HCT116 (cell line): ENCODE measurements around the gene SPRED1. TPM values are rescaled to one million over a fixed set of nuclear protein-coding genes. Genes with fewer than 3 reads are reported as not detected.

Experiments
- ATAC-seq: fragments of 200-7000 bp; cut with Tn5 transposase; 2 replicates; pipeline ENCODE4 v1.9.1; 2020; ENCODE audit warnings: mild to moderate bottlenecking, moderate library complexity
- BruUV-seq: library from RNA; stranded (reverse); fragments of 400-500 nt; replicated peaks from 2 replicates; lab custom pipeline; 2021; lab: Mats Ljungman, UMichigan
- CTCF ChIA-PET: fragments of 300-600 bp; sonication (Branson Sonifier 250); formaldehyde crosslinking; loops from one replicate; lab custom pipeline; 2021; ENCODE audit warnings: antibody characterized with exemption; lab: Charles Lee
- POLR2A ChIA-PET: fragments of 300-600, 350-600 bp; sonication (Branson Sonifier 250); formaldehyde crosslinking; loops from one replicate; lab custom pipeline; 2021; ENCODE audit warnings: antibody characterized with exemption; lab: Charles Lee
- RAD21 ChIA-PET, 2 experiments: fragments of 300-600 bp; sonication (Branson Sonifier 250); formaldehyde crosslinking; loops; one replicate each; lab custom pipeline; 2023; ENCODE audit warnings: low total read pairs in 2 of 2; ENCODE audit not compliant: uncharacterized antibody in 2 of 2, unreplicated experiment in 2 of 2, low non-redundant PET in 1 of 2; lab: Charles Lee
- DNase-seq: peaks from one replicate; pipeline ENCODE4 v3.0.0-alpha.2; 2010; ENCODE audit warnings: low read depth, low spot score
- H2AFZ ChIP-seq: fragments of 200-600 bp; shearing (Covaris generic), sonication (generic); 2 replicates; pipeline ENCODE4 v1.6.1; 2017; ENCODE audit warnings: low read depth, mixed run types, mixed read lengths, antibody characterized with exemption, low read length; ENCODE audit not compliant: poor library complexity, severe bottlenecking
- H3K27ac ChIP-seq: 2 replicates; pipeline ENCODE4 v1.5.1; 2012; ENCODE audit warnings: low read depth, low read length
- H3K27me3 ChIP-seq: fragments of 200-600 bp; sonication (generic); 2 replicates; pipeline ENCODE4 v1.6.1; 2016; ENCODE audit warnings: mixed run types, low read length, mixed read lengths; ENCODE audit not compliant: insufficient read depth
- H3K36me3 ChIP-seq, 2 experiments: fragments of 200-500 bp in 1 of 2; fragments of 200-600 bp in 1 of 2; sonication (Bioruptor generic) in 1 of 2; sonication (generic) in 1 of 2; 2 replicates each; pipeline versions ENCODE4 v1.5.1 to v1.6.1; 2014 to 2016; ENCODE audit warnings: low read length in 2 of 2, inconsistent platforms in 1 of 2, mixed read lengths in 1 of 2, mixed run types in 1 of 2; ENCODE audit not compliant: insufficient read depth in 2 of 2, control insufficient read depth in 1 of 2
- H3K4me1 ChIP-seq, 2 experiments: fragments of 200-600 bp in 1 of 2; sonication (generic) in 1 of 2; 2 replicates each; pipeline versions ENCODE4 v1.5.1 to v1.6.1; 2012 to 2017; ENCODE audit warnings: low read length in 2 of 2, inconsistent platforms in 1 of 2, mild to moderate bottlenecking in 1 of 2, mixed read lengths in 1 of 2, mixed run types in 1 of 2, moderate library complexity in 1 of 2; ENCODE audit not compliant: insufficient read depth in 2 of 2, control insufficient read depth in 1 of 2
- H3K4me2 ChIP-seq: fragments of 200-600 bp; sonication (generic); 2 replicates; pipeline ENCODE4 v1.6.1; 2017; ENCODE audit warnings: mixed run types, low read length, mixed read lengths
- H3K4me3 ChIP-seq, 2 experiments: fragments of 200-600 bp in 1 of 2; sonication (generic) in 1 of 2; replicated peaks in 1 of 2; 2 replicates each; pipeline ENCODE4 v1.5.1; 2011 to 2016; ENCODE audit warnings: low read length in 2 of 2, control low read depth in 1 of 2, low read depth in 1 of 2, mild to moderate bottlenecking in 1 of 2, mixed read lengths in 1 of 2, mixed run types in 1 of 2
- H3K79me2 ChIP-seq: fragments of 200-600 bp; sonication (generic); 2 replicates; pipeline ENCODE4 v1.6.1; 2017; ENCODE audit warnings: mild to moderate bottlenecking, mixed run types, low read length, moderate library complexity, mixed read lengths; ENCODE audit not compliant: insufficient read depth
- H3K9ac ChIP-seq: fragments of 200-600 bp; sonication (generic); 2 replicates; pipeline ENCODE4 v1.6.1; 2016; ENCODE audit warnings: low read length, mixed read lengths
- H3K9me2 ChIP-seq: fragments of 200-600 bp; sonication (generic), shearing (Covaris generic); 2 replicates; pipeline ENCODE4 v1.6.1; 2017; ENCODE audit warnings: mixed run types, mild to moderate bottlenecking, moderate library complexity; ENCODE audit not compliant: insufficient read depth
- H3K9me3 ChIP-seq, 2 experiments: fragments of 200-500 bp in 1 of 2; fragments of 200-600 bp in 1 of 2; sonication (Bioruptor generic) in 1 of 2; sonication (generic) in 1 of 2; 2 replicates each; pipeline ENCODE4 v1.6.1; 2014 to 2017; ENCODE audit warnings: low read length in 2 of 2, mixed read lengths in 2 of 2, inconsistent platforms in 1 of 2, low read depth in 1 of 2, mild to moderate bottlenecking in 1 of 2, mixed run types in 1 of 2, moderate library complexity in 1 of 2; ENCODE audit not compliant: control insufficient read depth in 1 of 2, insufficient read depth in 1 of 2
- H4K20me1 ChIP-seq: fragments of 200-600 bp; sonication (generic), shearing (Covaris generic); 2 replicates; pipeline ENCODE4 v1.6.1; 2017; ENCODE audit warnings: mixed run types, mild to moderate bottlenecking, moderate library complexity; ENCODE audit not compliant: insufficient read depth
- MAX ChIP-seq: IDR thresholded peaks from 2 replicates; pipeline ENCODE4 v1.6.1; 2012
- SIN3A ChIP-seq: IDR thresholded peaks from 2 replicates; pipeline ENCODE4 v1.6.1; 2012; ENCODE audit warnings: low read depth
- SRF ChIP-seq: IDR thresholded peaks from 2 replicates; pipeline ENCODE4 v1.6.1; 2012; ENCODE audit warnings: low read depth
- intact Hi-C: fragments of 100-400 bp; cut with micrococcal nuclease; formaldehyde crosslinking; loops from 2 replicates; pipeline ENCODE4 v1.10.0; 2022
- total RNA-seq: library from RNA; stranded (reverse); gene quantifications from one replicate; pipeline ENCODE4 v1.2.1, GENCODE V29; 2021; ENCODE audit not compliant: unreplicated experiment

The SPRED1 gene
- total RNA-seq, 1 experiment from 2014 or later, result 24.7 TPM

- ChIA-PET RAD21 (no interaction called here), POLR2A (no interaction called here)
- Histone ChIP-seq H3K9me3 (no peaks in the 10 kb centered on the region), H4K20me1 (peaks cover 4% of the 10 kb centered on the region; the same call in 1 of the 2 replicates), H3K9ac (no peak overlapping the region), H2AFZ (no peak overlapping the region), H3K4me3 (no peak overlapping the region)
- TF ChIP-seq SIN3A, result no peak
- TF ChIP-seq, all 23 proteins: peak for 0
- no peak for DNase-seq
- intact Hi-C loops, result no loop called here
- H3K27ac ChIP-seq, result no peak overlapping the region
- no peak for ATAC-seq
- H3K4me1 ChIP-seq, result no peaks in the 10 kb centered on the region
- peaks cover 55% of the 10 kb centered on the region for H3K79me2 ChIP-seq
- H3K36me3 ChIP-seq, result no peaks in the 10 kb centered on the region
- no peaks in the 10 kb centered on the region for H3K9me2 ChIP-seq
- BruUV-seq, result no TSS peak
- CTCF ChIA-PET, result no interaction called here
- no peaks in the 10 kb centered on the region for H3K27me3 ChIP-seq
- no peak overlapping the region for H3K4me2 ChIP-seq
Observed at GRCh38 chr15:38307251-38307650, 54.6 kb downstream of the SPRED1 start.

- BruUV-seq, result no TSS peak
- no peak overlapping the region for H3K27ac ChIP-seq
- no peaks in the 10 kb centered on the region for H3K27me3 ChIP-seq
- TF ChIP-seq SRF, result no peak
- TF ChIP-seq MAX, result no peak
- no peaks in the 10 kb centered on the region for H3K36me3 ChIP-seq
- ATAC-seq (no peak), DNase-seq (no peak)
- H3K9me2 ChIP-seq, result no peaks in the 10 kb centered on the region
- no peak overlapping the region for H3K4me3 ChIP-seq
- CTCF ChIA-PET, result no interaction called here
- peaks cover 59% of the 10 kb centered on the region for H3K79me2 ChIP-seq
- H2AFZ ChIP-seq, result no peak overlapping the region
- intact Hi-C loops, result no loop called here
- RAD21 ChIA-PET, result no interaction called here
- H3K4me1 ChIP-seq, result no peaks in the 10 kb centered on the region
- no peak overlapping the region for H3K4me2 ChIP-seq
- H4K20me1 ChIP-seq, result peaks cover 4% of the 10 kb centered on the region; the same call in 1 of the 2 replicates
- POLR2A ChIA-PET, result no interaction called here
- H3K9me3 ChIP-seq, result no peaks in the 10 kb centered on the region
- no peak overlapping the region for H3K9ac ChIP-seq
Observed at GRCh38 chr15:38307861-38308641, 55.4 kb downstream of the SPRED1 start.
